GM18858 (cell line): Measurements from ENCODE around the gene KCNG3.
"Not testable (repeated sequence)": the region's sequence is repeated elsewhere in the genome, so short reads cannot be mapped to it uniquely, and the experiment has no call there.

Experiments used
- ATAC-seq: cut with Tn5 transposase; IDR thresholded peaks from one replicate; pipeline ENCODE4 v1.9.1; 2021; ENCODE audit not compliant: unreplicated experiment

Gene KCNG3

GRCh38 chr2:42430188-42430587 lies 63.6 kb downstream of the KCNG3 start:
- no peak for ATAC-seq

GRCh38 chr2:42429352-42429751 lies 64.4 kb downstream of the KCNG3 start:
- ATAC-seq = no peak

- ATAC-seq = no peak
Observed at GRCh38 chr2:42425697-42426096, 68.1 kb downstream of the KCNG3 start.

GRCh38 chr2:42424033-42424432 lies 69.7 kb downstream of the KCNG3 start:
- ATAC-seq = no peak

GRCh38 chr2:42421601-42422239 lies 72.1 kb downstream of the KCNG3 start:
- no peak for ATAC-seq

GRCh38 chr2:42421157-42421485 lies 72.7 kb downstream of the KCNG3 start:
- ATAC-seq = no peak

- no peak for ATAC-seq
Observed at GRCh38 chr2:42414648-42415047, 79.1 kb downstream of the KCNG3 start.

GRCh38 chr2:42414158-42414557 lies 79.6 kb downstream of the KCNG3 start:
- no peak for ATAC-seq

- ATAC-seq = no peak
Observed at GRCh38 chr2:42410742-42411514, 82.9 kb downstream of the KCNG3 start.

- ATAC-seq = no peak
Observed at GRCh38 chr2:42408009-42408408, 85.8 kb downstream of the KCNG3 start.

- no peak for ATAC-seq
Observed at GRCh38 chr2:42407476-42407875, 86.3 kb downstream of the KCNG3 start.

- no peak for ATAC-seq
Observed at GRCh38 chr2:42404676-42405075, 89.1 kb downstream of the KCNG3 start.

- no peak for ATAC-seq
Observed at GRCh38 chr2:42401773-42402172, 92.0 kb downstream of the KCNG3 start.

GRCh38 chr2:42398052-42398451 lies 95.7 kb downstream of the KCNG3 start:
- not testable (repeated sequence) for ATAC-seq

GRCh38 chr2:42393320-42393719 lies 100.5 kb downstream of the KCNG3 start:
- ATAC-seq = not testable (repeated sequence)

GRCh38 chr2:42392191-42392590 lies 101.6 kb downstream of the KCNG3 start:
- no peak for ATAC-seq
